HG02884 (cell line): Measurements from ENCODE around the gene PAQR6.

Source experiments
- ATAC-seq: cut with Tn5 transposase; IDR thresholded peaks from one replicate; pipeline ENCODE4 v1.9.1; 2021; ENCODE audit warnings: mild to moderate bottlenecking, moderate library complexity; ENCODE audit not compliant: unreplicated experiment

The PAQR6 gene

DNA sequence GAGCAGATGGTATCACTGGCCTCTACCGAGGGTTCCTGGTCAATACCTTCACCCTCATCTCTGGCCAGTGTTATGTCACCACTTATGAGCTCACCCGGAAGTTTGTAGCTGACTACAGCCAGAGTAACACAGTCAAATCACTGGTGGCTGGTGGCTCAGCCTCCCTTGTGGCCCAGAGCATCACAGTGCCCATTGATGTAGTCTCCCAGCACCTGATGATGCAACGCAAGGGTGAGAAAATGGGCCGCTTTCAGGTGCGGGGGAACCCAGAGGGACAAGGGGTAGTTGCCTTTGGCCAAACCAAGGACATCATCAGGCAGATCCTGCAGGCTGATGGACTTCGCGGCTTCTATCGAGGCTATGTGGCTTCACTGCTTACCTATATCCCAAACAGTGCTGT is 47.8 kb downstream of the PAQR6 start:
- no peak for ATAC-seq

DNA sequence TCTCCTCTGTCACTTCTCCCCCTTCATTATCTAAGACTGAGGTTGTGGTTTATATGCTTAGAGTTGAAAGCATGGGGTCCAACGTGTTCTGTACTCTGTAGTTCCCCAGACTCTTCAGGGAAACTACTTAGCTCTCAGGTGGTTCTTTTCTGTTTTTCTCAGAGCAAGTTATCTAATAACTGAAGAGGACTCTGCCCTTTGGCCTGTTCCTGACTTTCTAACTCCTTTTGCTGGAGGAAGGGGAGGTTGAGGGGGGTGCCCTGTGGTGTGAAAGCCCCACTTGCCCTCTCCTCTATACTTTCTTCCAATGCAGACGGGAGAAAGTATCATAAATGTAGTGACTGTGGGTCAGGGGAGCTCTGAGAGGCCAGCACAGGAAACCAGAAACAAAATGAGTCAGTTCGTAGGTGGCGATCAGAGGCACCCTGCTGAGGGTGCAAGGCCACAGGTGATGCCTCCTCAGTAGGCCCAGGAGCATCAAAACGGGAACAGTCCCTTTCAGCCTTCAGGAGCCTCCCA is 49.0 kb downstream of the PAQR6 start:
- no peak for ATAC-seq

DNA sequence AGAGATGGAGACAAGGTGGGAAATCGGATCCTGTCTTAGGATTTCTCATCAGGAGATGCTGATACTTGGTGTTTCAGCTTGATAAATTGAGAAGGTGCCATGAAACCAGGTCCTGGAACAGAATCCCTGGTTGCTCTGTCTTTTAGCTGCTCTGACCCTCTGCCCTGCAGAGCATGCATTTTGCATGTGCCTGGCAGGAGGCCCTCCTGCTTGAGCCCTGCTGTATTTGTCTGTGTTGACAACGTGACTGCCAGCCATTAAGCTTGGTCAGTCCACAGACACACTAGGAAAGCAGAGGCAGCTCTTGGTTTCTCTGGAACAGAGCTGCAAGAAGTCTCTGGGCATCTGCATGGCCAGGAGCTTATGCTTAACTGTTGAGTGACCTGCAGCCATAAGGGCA is 51.4 kb downstream of the PAQR6 start:
- ATAC-seq = no peak

DNA sequence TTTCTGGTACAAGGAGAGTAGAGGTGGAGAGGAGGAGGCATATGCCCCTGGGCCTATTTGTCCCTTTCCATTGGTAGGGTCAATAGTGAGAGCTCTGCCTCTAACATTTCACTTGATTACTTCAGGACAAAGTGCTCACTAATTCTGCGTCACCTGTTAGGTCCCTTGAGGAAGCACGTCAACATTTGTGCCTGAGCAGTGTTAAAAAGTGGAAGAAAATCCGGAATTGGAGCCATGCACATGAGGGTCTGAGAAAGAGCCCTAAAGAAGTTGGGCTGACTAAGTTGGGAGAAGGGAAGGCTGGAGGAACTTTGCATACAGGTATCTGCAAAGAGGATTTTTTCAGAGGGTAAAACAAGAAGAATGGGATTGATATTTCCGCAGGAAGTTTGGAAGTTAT is 52.0 kb downstream of the PAQR6 start:
- no peak for ATAC-seq

DNA sequence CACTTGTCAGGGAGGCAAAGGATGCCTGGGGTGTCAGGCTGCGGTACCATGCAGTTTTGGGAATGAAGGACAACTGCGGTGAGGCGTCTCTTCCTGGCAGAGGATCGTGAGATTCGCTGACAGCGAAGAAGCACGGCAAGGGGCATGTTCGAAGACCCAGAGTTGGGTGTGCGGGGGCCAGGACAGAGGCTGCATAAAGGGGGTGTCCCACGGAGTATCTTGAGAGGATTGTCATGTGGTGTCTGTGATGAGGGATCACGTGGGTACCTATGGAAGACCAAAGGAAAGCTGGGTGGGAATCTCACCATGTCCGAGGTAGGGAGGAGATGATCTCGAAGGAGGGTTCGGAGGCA is 53.6 kb downstream of the PAQR6 start:
- no peak for ATAC-seq

DNA sequence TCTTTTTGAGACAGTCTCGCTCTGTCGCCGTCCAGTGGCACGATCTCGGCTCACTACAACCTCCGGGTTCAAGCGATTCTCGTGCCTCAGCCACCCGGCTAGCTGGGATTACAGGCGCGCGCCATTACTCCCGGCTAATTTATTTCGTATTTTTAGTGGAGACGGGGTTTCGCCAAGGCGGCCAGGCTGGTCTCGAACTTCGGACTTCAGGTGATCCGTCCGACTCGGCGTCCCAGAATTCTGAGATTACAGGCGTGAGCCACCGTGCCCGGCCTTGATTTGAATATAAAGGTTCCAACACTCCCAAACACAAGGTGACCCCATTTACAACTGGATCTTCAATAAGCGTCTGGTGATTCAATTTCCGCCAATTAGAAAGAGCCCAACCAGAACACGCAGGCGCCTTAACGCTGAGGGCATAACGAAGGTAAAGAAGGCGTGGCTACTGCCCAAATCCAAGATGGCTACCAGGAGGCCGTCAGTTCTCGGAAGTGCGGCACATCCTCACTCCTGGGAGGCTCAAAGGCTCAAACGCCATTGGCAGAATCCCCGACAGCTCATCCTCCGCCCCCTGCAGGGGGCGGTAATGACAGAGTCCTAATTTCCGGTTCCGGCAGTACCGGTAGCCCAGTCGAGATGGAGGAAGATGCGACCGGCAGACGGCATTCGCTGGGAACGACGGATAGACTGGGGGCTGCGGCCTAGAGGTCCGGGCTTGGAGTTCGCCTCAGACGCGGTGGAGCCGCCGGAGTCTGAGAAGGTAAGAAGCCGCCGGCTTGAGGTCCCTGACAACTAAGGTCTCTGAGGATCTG is 54.2 kb downstream of the PAQR6 start, which contains the start of gene SLC25A44:
SLC25A44 (plus strand) TSS at position 617 of the 812 bp plus-strand sequence. CDS start 5,744 bp downstream, outside the sequence.
- ATAC-seq = peak; percentile 93
